Endometrium (tissue), 2 donors: ENCODE results near the gene KCTD6.

Experiments
- FAIRE-seq: peaks from 2 replicates; lab custom pipeline; 2012; peaks lifted over from hg19 to GRCh38; lab: Jason Lieb, UNC
- donor health status: control.
- donor health status: control.

KCTD6 gene

GRCh38 chr3:58485801-58486435 lies 6.0 kb upstream of the KCTD6 start:
- FAIRE-seq = no peak

GRCh38 chr3:58487140-58487886 lies 4.6 kb upstream of the KCTD6 start:
- no peak for FAIRE-seq

- FAIRE-seq = no peak
These were observed 2.9 kb upstream of the KCTD6 start for GRCh38 chr3:58488967-58489366.

GRCh38 chr3:58490860-58491501 lies 915 bp upstream of the KCTD6 start:
- no peak for FAIRE-seq

- FAIRE-seq = no peak
These were observed 604 bp downstream of the KCTD6 start for GRCh38 chr3:58492494-58492905.

- no peak for FAIRE-seq
These were observed 2.2 kb downstream of the KCTD6 start for GRCh38 chr3:58494107-58494506.

GRCh38 chr3:58495101-58495500 lies 3.2 kb downstream of the KCTD6 start:
- FAIRE-seq = no peak

- no peak for FAIRE-seq
These were observed 4.4 kb downstream of the KCTD6 start for GRCh38 chr3:58496206-58496857.

GRCh38 chr3:58497097-58497496 lies 5.2 kb downstream of the KCTD6 start:
- FAIRE-seq = no peak

GRCh38 chr3:58502872-58503271 lies 11.0 kb downstream of the KCTD6 start:
- FAIRE-seq = no peak

GRCh38 chr3:58507356-58508078 lies 15.6 kb downstream of the KCTD6 start:
- no peak for FAIRE-seq

- no peak for FAIRE-seq
These were observed 16.5 kb downstream of the KCTD6 start for GRCh38 chr3:58508437-58508836.

GRCh38 chr3:58514405-58514804 lies 22.5 kb downstream of the KCTD6 start:
- FAIRE-seq = no peak

- FAIRE-seq = no peak
These were observed 26.4 kb downstream of the KCTD6 start for GRCh38 chr3:58518291-58518789.

- FAIRE-seq = no peak
These were observed 27.9 kb downstream of the KCTD6 start for GRCh38 chr3:58519668-58520402.

- FAIRE-seq = no peak
These were observed 28.8 kb downstream of the KCTD6 start for GRCh38 chr3:58520403-58521335.

- no peak for FAIRE-seq
These were observed 29.4 kb downstream of the KCTD6 start for GRCh38 chr3:58521336-58521670.

GRCh38 chr3:58521917-58522631 lies 30.2 kb downstream of the KCTD6 start:
- no peak for FAIRE-seq

GRCh38 chr3:58522759-58523425 lies 31.0 kb downstream of the KCTD6 start:
- no peak for FAIRE-seq
